Naive thymus-derived CD8-positive, alpha-beta T cell (primary cell): ENCODE results near the gene TTLL11. TPM values are rescaled to one million over a fixed set of nuclear protein-coding genes. Genes with fewer than 3 reads are reported as not detected.

Experiments used
- ATAC-seq, 2 donors: fragments of 150-1000 bp; cut with Tn5 transposase in 1 of 2; sonication (Bioruptor Pico), chemical (Tn5 transposase) in 1 of 2; 1 replicate in 1 of 2; 2 replicates in 1 of 2; pipeline ENCODE4 v1.10.0; 2021; ENCODE audit warnings: mild to moderate bottlenecking in 2 of 2, moderate library complexity in 2 of 2
- POLR2A ChIA-PET: fragments of 350-600 bp; sonication (Branson Sonifier 250); formaldehyde crosslinking; loops from one replicate; lab custom pipeline; 2021; ENCODE audit warnings: antibody characterized with exemption; lab: Charles Lee
- DNase-seq, 10 donors: peaks; one replicate each; pipeline versions ENCODE4 v3.0.0 to v3.0.0-alpha.2; 2020 to 2022
- H3K27ac Mint-ChIP-seq, 10 donors: one replicate each; pipeline ENCODE4 v1.8.0; 2020 to 2022; ENCODE audit warnings: mild to moderate bottlenecking in 10 of 10, mixed read lengths in 10 of 10, moderate library complexity in 4 of 10, inconsistent platforms in 1 of 10
- H3K27me3 Mint-ChIP-seq, 5 donors: one replicate each; pipeline ENCODE4 v1.8.0; 2021 to 2022; ENCODE audit warnings: mixed read lengths in 5 of 5
- H3K36me3 Mint-ChIP-seq, 3 donors: one replicate each; pipeline ENCODE4 v1.8.0; 2020 to 2022; ENCODE audit warnings: mixed read lengths in 3 of 3, mild to moderate bottlenecking in 2 of 3, inconsistent platforms in 1 of 3
- H3K4me1 Mint-ChIP-seq, 4 donors: one replicate each; pipeline ENCODE4 v1.8.0; 2021 to 2022; ENCODE audit warnings: mixed read lengths in 4 of 4
- H3K4me3 Mint-ChIP-seq, 10 donors: one replicate each; pipeline ENCODE4 v1.8.0; 2020 to 2022; ENCODE audit warnings: mild to moderate bottlenecking in 10 of 10, mixed read lengths in 10 of 10, moderate library complexity in 6 of 10, inconsistent platforms in 1 of 10
- H3K9me3 Mint-ChIP-seq, 9 donors: one replicate each; pipeline ENCODE4 v1.8.0; 2020 to 2022; ENCODE audit warnings: mixed read lengths in 9 of 9, mild to moderate bottlenecking in 3 of 9, inconsistent platforms in 1 of 9, moderate library complexity in 1 of 9
- polyA plus RNA-seq, 3 donors: library from polyadenylated mRNA; unstranded; fragments of 300-500 nt; fragmentation: Illumina TruSeq; gene quantifications; one replicate each; pipeline ENCODE4 v1.2.3, GENCODE V29; 2021
- total RNA-seq, 8 experiments: library from RNA in 2 of 8; stranded (reverse) in 2 of 8; gene quantifications; one replicate each; pipeline ENCODE4 v1.2.3 and lab custom pipeline; 2021 to 2026

The TTLL11 gene
- total and polyA plus RNA-seq, 5 experiments from 2014 or later = 2.6 to 6.9 (median 3.8) TPM

DNA sequence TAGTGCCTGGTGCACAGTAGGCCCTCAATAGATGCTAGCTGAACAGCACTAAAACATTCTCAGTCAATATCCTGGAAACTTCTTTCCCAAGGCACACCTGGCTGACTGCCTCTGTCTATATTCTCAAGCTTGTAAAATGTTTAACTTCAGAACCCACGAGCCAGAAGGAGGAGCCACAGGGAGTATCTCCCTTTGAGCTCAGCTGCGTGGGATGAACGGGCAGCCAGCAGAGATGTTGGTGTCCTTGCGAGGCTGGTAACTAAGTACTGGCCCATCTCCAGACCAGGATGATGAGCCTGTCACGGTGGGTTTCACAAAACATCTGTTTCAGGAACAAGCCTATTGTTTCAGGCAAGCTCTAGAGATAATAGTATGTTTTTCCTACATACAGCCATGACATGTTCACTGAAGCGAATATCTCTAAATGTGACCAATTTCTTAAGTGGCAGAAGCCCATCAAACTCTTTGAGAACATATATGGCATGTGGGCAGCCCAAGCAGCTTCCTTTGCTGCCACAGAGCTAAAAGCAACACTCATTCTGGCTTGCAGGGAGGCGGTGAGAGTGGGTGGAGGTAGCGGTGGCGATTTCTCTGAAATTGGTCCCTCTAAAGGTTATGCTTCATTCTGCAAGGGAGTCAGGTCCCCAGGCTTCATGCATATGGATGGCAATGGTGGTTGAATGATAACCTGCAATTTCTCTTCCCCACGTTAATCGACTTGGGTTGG lies 206.2 kb downstream of the TTLL11 start:
- POLR2A ChIA-PET = no interaction called here
- Mint-ChIP-seq H3K4me1 (peaks cover 0 to 2% (median 0%) of the 10 kb centered on the region in 4 donors), H3K4me3 (no peak overlapping the region), H3K9me3 (no peaks in the 10 kb centered on the region), H3K27me3 (peaks cover 0 to 2% (median 0%) of the 10 kb centered on the region in 5 donors), H3K27ac (no peak overlapping the region), H3K36me3 (no peaks in the 10 kb centered on the region)
- ATAC-seq = no peak
- DNase-seq = no peak

DNA sequence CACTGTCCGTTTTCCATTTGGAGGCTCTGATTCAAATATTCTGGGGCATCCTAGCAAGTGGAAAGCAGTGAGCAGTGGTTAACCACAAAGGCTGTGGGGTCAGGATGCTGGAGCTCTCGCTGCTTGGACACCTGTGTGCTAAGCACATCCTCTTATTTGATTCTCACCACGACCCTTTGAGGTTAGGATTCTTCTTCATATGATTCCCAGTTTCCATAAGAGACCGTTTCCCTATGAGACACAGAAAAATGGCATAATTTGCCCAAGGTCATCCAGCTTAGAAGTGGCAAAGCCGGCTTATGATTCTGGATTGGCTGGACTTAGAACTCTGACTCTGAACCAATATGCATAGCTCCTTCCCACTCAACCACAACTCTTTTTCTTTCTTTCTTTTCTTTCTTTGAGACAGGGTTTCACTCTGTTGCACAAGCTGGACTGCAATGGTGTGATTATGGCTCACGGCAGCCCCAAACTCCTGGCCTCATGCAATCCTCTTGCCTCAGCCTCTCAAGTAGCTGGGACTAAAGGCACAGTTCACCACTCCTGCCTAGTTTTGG lies 207.7 kb downstream of the TTLL11 start:
- Mint-ChIP-seq H3K27me3 (no peaks in the 10 kb centered on the region), H3K4me1 (peaks cover 0 to 2% (median 0%) of the 10 kb centered on the region in 4 donors), H3K9me3 (no peaks in the 10 kb centered on the region), H3K27ac (no peak overlapping the region), H3K36me3 (no peaks in the 10 kb centered on the region), H3K4me3 (no peak overlapping the region)
- no peak for ATAC-seq
- no peak for DNase-seq
- POLR2A ChIA-PET = no interaction called here

DNA sequence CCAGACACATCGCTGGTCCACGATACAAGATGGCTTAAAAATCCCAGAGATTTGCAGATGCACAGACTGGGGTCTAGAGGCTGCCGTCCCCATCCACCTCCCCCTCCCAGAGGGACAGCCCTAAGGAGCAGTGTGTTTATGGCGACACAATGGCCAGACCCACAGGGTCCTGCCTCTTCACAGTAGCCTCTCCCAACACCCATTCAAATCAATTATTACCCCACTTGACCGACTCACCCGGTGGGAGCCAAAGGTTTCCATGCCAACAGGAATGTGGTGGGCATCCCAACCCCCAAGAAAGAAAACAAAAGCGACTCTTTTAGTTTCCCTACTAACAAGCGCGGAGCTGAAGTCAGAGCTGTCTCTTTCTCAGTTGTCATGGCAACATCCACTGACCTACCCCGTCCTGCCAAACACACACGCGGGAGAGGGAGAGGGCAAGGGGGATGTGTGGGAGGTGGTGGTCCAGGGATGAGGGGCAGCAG lies 209.0 kb downstream of the TTLL11 start:
- peaks cover 0 to 2% (median 0%) of the 10 kb centered on the region in 4 donors for H3K4me1 Mint-ChIP-seq
- POLR2A ChIA-PET = no interaction called here
- H3K4me3 Mint-ChIP-seq = no peak overlapping the region
- DNase-seq = no peak
- no peaks in the 10 kb centered on the region for H3K36me3 Mint-ChIP-seq
- no peak overlapping the region for H3K27ac Mint-ChIP-seq
- no peaks in the 10 kb centered on the region for H3K9me3 Mint-ChIP-seq
- H3K27me3 Mint-ChIP-seq = no peaks in the 10 kb centered on the region
- ATAC-seq = no peak

DNA sequence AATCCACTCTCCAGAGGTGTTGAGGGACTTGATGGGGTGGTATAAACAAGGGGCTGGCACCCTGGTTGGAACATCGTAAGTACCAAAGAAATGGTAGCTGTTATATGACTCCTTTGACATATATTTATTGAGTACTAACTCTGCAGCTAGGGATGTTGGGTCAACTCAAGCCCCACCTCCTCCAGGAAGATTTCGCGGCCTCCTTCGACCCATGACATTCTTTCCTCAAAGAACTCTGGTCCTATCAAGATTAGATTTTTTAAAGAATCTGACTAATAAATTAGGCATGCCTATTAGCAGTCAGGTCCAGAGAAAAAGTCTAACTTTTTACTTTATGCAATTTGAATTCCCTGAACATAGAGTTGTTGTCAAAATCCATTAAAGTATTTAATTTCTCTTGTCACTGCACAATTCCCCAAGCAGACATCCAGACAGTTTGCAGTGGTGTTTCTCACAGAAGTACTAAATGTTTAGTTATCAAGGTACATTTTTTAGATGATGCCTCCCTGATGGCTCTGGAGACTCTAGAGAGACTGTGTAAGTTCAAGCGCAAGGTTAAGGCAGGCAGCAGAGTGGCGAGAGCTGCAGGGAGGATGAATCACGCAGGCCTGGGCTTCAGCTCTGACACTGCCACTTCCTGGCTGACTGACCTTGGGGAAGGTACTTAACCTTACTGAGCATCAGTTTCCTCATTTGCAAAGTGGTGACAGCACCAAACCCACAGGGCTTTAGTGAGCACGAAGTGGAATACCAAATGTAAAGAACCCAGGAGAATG lies 209.6 kb downstream of the TTLL11 start:
- ATAC-seq = no peak
- no peaks in the 10 kb centered on the region for H3K9me3 Mint-ChIP-seq

DNA sequence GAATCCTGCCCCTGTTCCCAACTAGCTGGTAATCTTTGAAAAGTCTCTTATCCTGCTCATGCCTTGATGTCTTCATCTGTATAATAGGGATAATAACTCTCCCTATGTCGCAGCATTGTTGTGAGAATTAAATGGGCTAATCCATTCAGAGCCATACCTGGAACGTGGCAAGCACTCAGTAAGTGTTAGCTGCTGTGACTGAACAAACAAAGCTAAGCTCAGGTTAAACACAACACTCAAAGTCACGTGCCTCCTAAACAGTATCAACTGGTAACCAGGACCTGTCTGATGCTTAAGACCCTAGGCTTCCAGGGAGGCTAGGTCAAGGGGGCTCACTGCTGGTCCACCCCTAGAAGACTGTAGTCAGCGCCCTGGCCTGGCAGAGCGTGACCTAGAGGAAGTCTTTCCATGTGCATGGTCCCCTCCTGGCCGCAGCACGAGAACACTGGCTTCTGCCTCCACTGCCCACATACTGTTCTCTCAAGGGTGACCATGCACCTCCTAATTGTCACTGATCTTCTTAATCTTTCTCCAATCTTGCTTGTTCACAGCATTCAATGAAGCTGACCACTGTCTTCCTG lies 211.1 kb downstream of the TTLL11 start:
- Mint-ChIP-seq H3K9me3 (no peaks in the 10 kb centered on the region), H3K36me3 (no peaks in the 10 kb centered on the region), H3K4me1 (peaks cover 0 to 2% (median 0%) of the 10 kb centered on the region in 4 donors), H3K4me3 (no peak overlapping the region), H3K27me3 (no peaks in the 10 kb centered on the region), H3K27ac (no peak overlapping the region)
- ATAC-seq (no peak), DNase-seq (no peak)
- POLR2A ChIA-PET = no interaction called here

More for the DNA sequence above, 209.6 kb downstream of the TTLL11 start:
- no peak for DNase-seq
- POLR2A ChIA-PET = no interaction called here
- Mint-ChIP-seq H3K4me1 (peaks cover 0 to 2% (median 0%) of the 10 kb centered on the region in 4 donors), H3K36me3 (no peaks in the 10 kb centered on the region), H3K27ac (no peak overlapping the region), H3K4me3 (no peak overlapping the region), H3K27me3 (no peaks in the 10 kb centered on the region)

DNA sequence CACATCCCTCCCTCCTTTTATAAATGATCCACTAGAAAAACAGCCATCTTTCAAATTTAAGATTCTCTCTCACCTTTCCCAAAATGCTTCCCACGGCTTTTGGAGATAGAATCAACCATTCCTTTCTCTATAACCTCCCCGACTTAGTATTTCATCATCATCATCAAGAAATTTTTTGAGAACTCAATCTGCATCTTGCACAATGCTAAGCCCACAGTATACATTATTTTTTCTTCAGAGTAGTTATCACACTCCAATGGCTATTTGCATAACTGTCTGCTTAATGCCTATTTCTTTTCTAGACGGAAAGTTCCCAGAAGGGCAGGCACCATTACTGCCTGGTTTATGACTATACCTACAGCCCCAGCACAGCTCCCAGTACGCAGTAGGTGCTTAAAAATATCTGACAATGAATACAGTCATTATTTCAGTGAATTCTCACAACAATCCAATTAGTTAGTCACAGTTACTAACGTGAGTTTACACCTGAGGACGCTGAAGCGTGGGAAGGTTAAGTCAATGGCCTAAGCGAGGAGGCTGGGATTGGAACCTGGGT lies 212.7 kb downstream of the TTLL11 start:
- no peak for DNase-seq
- Mint-ChIP-seq H3K9me3 (no peaks in the 10 kb centered on the region), H3K36me3 (no peaks in the 10 kb centered on the region), H3K27me3 (no peaks in the 10 kb centered on the region), H3K4me3 (no peak overlapping the region), H3K27ac (no peak overlapping the region), H3K4me1 (no peaks in the 10 kb centered on the region)
- no peak for ATAC-seq
- POLR2A ChIA-PET = no interaction called here

DNA sequence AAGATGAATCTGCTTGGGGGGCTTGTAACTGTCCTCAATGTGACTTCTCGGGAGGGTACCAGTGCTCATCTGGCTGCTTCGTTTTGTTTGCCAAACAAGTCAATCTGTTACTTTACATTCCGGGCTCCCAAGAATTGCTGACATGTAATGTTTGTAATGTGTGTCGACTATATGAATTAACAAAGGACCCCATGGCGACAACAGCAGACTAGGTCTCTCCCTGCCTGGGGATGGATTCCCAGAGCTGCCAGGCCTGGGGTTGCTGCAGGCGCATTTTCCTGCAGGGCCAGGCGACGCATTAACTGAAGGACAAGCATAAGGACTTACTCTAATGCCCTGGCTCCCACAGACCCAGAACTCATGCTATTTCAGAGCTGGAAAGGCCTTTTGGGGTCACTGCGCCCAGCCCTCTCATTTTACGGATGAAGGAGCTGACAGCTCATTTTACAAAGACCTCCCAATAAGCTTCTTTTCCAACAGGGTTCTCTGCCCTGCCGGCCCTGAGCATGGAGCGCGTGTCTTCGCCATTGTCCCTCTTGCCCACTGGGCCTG lies 214.8 kb downstream of the TTLL11 start:
- Mint-ChIP-seq H3K27ac (no peak overlapping the region), H3K27me3 (no peaks in the 10 kb centered on the region), H3K36me3 (no peaks in the 10 kb centered on the region), H3K9me3 (no peaks in the 10 kb centered on the region), H3K4me1 (peaks cover 0 to 1% (median 0%) of the 10 kb centered on the region in 4 donors), H3K4me3 (no peak overlapping the region)
- POLR2A ChIA-PET = no interaction called here
- ATAC-seq = no peak
- DNase-seq = no peak

DNA sequence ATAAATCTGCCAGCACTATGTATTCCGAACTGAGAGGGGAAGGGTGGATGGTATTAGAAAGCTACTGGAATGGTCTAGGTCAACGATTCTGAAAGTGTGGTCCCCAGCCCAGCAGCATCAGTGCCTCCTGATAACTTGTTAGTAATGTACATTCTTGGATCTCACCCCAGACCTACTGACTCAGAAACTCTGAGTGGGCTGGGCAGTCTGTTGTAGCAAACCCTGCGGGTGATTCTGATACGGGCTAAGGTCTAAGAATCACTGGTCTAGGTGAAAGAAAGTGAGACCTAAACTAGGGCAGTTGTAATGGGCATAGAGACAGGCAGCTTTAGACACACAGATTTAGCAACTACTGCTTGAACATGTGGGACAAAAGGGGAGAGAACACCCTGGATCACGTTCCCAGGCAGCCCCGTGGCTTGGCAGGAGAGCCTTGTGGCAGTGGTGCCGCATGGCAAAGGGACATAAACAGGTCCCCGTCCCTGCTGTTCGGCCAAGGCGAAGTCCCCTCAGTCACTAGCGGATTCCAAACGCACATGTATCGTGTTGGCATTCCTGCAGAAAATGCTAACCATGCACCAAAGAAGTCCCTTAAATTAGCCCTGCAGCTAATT lies 216.3 kb downstream of the TTLL11 start:
- H3K4me1 Mint-ChIP-seq = peaks cover 0 to 1% (median 0%) of the 10 kb centered on the region in 4 donors
- H3K27me3 Mint-ChIP-seq = no peaks in the 10 kb centered on the region
- no peaks in the 10 kb centered on the region for H3K9me3 Mint-ChIP-seq
- H3K27ac Mint-ChIP-seq = no peak overlapping the region
- no peaks in the 10 kb centered on the region for H3K36me3 Mint-ChIP-seq
- no peak for ATAC-seq
- DNase-seq = no peak
- no peak overlapping the region for H3K4me3 Mint-ChIP-seq
- POLR2A ChIA-PET = no interaction called here

DNA sequence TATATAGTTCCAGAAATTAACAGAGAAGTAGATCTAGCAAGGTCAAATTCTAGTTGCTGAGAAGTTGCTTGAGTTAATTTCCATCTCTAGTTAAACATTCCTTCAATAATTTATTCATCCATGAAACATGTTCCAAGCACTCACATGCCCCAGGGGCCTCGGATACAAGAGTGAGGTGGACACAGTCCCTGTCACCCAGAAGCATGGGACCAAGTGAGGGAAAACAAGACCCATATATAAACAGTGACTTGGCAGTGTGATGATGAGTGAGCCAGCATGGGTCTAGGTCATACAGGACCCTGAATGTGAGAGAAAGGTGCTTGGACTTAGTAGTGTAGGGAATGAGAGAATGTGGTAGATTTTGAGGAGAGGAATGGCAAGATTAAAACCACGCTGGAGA lies 216.9 kb downstream of the TTLL11 start:
- POLR2A ChIA-PET = no interaction called here
- no peak for ATAC-seq
- no peaks in the 10 kb centered on the region for H3K27me3 Mint-ChIP-seq
- no peaks in the 10 kb centered on the region for H3K9me3 Mint-ChIP-seq
- peaks cover 0 to 1% (median 0%) of the 10 kb centered on the region in 4 donors for H3K4me1 Mint-ChIP-seq
- H3K4me3 Mint-ChIP-seq = no peak overlapping the region
- no peak for DNase-seq
- no peaks in the 10 kb centered on the region for H3K36me3 Mint-ChIP-seq
- H3K27ac Mint-ChIP-seq = no peak overlapping the region

DNA sequence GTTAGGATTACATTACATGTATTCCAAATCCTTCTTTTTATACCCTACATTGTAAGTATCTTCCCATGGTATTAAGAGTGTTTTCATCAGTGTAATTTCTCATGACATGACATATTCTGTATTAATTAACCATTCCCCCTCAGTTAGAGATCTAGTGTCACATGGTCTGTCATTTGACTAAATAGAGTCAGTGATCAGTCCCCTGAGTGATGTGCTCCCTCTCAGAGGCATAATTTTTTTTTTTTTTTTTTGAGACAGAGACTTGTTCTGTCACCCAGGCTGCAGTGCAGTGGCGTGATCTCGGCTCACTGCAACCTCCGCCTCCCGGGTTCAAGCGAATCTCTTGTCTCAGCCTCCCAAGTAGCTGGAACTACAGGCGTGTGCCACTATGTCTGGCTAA lies 218.6 kb downstream of the TTLL11 start:
- Mint-ChIP-seq H3K36me3 (peaks cover 0 to 6% (median 0%) of the 10 kb centered on the region in 3 donors), H3K4me3 (no peak overlapping the region), H3K27ac (no peak overlapping the region), H3K27me3 (no peaks in the 10 kb centered on the region), H3K9me3 (no peaks in the 10 kb centered on the region), H3K4me1 (peaks cover 0 to 1% (median 0%) of the 10 kb centered on the region in 4 donors)
- ATAC-seq (no peak), DNase-seq (no peak)
- POLR2A ChIA-PET = no interaction called here

DNA sequence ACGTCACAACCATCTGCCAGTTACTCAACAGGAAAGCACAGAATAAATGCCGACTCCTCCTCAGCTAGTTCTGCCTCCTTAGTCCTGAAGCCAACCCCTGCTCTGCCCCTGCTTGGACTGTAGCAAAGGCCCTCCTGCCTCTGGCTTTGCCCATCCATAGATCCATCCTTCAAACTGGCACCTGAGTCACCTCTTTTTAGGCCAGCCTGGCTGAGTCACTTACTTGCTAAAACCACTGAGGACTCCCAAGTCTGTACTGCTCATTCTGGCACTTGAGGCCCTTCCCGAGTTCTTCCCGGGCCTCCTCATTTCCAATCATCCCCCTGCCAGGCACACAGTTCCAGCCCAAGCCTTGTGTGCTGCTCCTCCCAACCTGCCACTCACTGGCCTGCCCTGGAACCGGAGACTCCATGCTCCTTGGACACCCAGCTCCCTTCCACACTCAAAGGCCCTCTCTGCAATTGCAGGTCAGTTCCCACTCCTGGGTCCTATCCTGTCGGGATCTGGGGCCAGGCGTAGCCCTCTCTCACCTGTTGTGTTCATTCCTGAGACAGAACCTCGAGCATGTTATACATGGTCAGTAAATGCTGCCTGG lies 221.6 kb downstream of the TTLL11 start:
- H3K4me1 Mint-ChIP-seq = peaks cover 0 to 1% (median 0%) of the 10 kb centered on the region in 4 donors
- H3K27me3 Mint-ChIP-seq = no peaks in the 10 kb centered on the region
- H3K9me3 Mint-ChIP-seq = no peaks in the 10 kb centered on the region
- DNase-seq (no peak), ATAC-seq (no peak)
- peaks cover 0 to 6% (median 0%) of the 10 kb centered on the region in 3 donors for H3K36me3 Mint-ChIP-seq
- no peak overlapping the region for H3K4me3 Mint-ChIP-seq
- H3K27ac Mint-ChIP-seq = no peak overlapping the region
- POLR2A ChIA-PET = no interaction called here

DNA sequence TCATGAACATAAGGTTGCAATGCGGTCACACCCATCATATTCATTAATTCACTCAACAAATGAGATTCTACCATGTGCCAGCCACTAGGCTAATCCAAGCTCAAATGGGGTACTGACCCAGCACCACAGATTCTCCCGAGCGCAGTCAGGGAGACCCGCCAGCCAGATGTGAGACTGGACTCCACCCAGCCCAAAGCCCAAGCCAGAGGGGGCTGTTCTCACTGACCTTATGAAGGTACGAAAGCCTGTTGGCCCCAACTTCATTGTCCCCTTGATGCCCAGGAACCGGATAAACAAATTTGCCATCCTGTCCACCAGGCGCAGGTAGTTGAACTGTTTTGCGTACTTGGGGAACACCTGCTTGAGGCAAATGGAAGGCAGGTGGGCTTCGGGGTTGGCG lies 222.8 kb downstream of the TTLL11 start:
- POLR2A ChIA-PET = no interaction called here
- no peak for DNase-seq
- no peak for ATAC-seq
- H3K27ac Mint-ChIP-seq = no peak overlapping the region
- H3K4me3 Mint-ChIP-seq = no peak overlapping the region
- H3K4me1 Mint-ChIP-seq = peaks cover 0 to 1% (median 0%) of the 10 kb centered on the region in 4 donors
- H3K27me3 Mint-ChIP-seq = no peaks in the 10 kb centered on the region
- peaks cover 0 to 9% (median 0%) of the 10 kb centered on the region in 3 donors for H3K36me3 Mint-ChIP-seq
- no peaks in the 10 kb centered on the region for H3K9me3 Mint-ChIP-seq
